Measurements from ENCODE around the gene PRKAA1. TPM values are rescaled to one million over a fixed set of nuclear protein-coding genes. Genes with fewer than 3 reads are reported as not detected.

PRKAA1 gene
- total and polyA plus RNA-seq, 2 of the 4 experiments (the other 2 are of a cell fraction): 47.7 to 94.1 TPM

GRCh38 chr5:40754381-40755092 lies 43.6 kb downstream of the PRKAA1 start:
- no peak overlapping the region for H2BK15ac ChIP-seq (ENCODE audit: low read depth, low read length)
- peak overlapping the region; percentile 35 for H3K9ac ChIP-seq (ENCODE audit: low read depth, low read length)
- H3K23ac ChIP-seq (ENCODE audit: low read depth, low read length): peak overlapping the region; percentile 72; the same call in 1 of the 2 replicates
- no peak overlapping the region for H3K27ac ChIP-seq (ENCODE audit: insufficient read depth, low read length)
- H2AK9ac ChIP-seq (replicated peaks; ENCODE audit: low read depth, low read length, poor library complexity): no peak overlapping the region
- H3K18ac ChIP-seq (ENCODE audit: low read depth, low read length): peak overlapping the region; percentile 13; the same call in 1 of the 2 replicates
- 0 out of 2 replicates have a peak overlapping the region, but pooled peaks have one; percentile 29 for H2BK20ac ChIP-seq (ENCODE audit: low read depth, low read length)
- H4K20me1 ChIP-seq (ENCODE audit: insufficient read depth, low read length): no peaks in the 10 kb centered on the region
- no peak overlapping the region for H2BK120ac ChIP-seq (ENCODE audit: low read depth, low read length)
- 0 out of 2 replicates have a peak overlapping the region, but pooled peaks have one; percentile 8 for H3K56ac ChIP-seq (ENCODE audit: extremely low read depth, insufficient read depth, low read length)
- dilution Hi-C loops (cut with HindIII; ENCODE audit: low sequenced_read_pairs, unreplicated experiment) (no loop called here), in situ Hi-C loops (cut with MboI; ENCODE audit: low sequenced_read_pairs) (loop anchor here (25.0 kb wide), 1 partner anchor 1367 kb away; no protein-coding TSS in a partner anchor), intact Hi-C loops (cut with micrococcal nuclease) (loop anchor here (1.0 to 2.0 kb wide), 2 partner anchors 80 to 125 kb away; partner anchors contain the start of gene RPL37)
- 0 out of 2 replicates have a peak overlapping the region, but pooled peaks have one; percentile 5 for H3K4ac ChIP-seq (ENCODE audit: low read depth, low read length)
- DNase-seq: peak; percentile 66
- no peak overlapping the region for H2AK5ac ChIP-seq (ENCODE audit: low read depth, low read length)
- peak overlapping the region; percentile 92 for H3K4me3 ChIP-seq (ENCODE audit: insufficient read depth, low read depth, low read length)
- H3K27me3 ChIP-seq (ENCODE audit: control insufficient read depth, insufficient read depth, low read length): no peaks in the 10 kb centered on the region
- no peaks in the 10 kb centered on the region for H3K9me3 ChIP-seq (ENCODE audit: control insufficient read depth, insufficient read depth, low read length)
- H3K79me1 ChIP-seq (ENCODE audit: low read depth in 1 of 2, low read length in 2 of 2): peaks cover 13 to 45% of the 10 kb centered on the region in 2 experiments
- CTCF ChIA-PET: no interaction called here
- H3K36me3 ChIP-seq (ENCODE audit: control insufficient read depth, insufficient read depth, low read length): peaks cover 6% of the 10 kb centered on the region
- peak; percentile 35 for ATAC-seq (ENCODE audit: low read depth)
- BruUV-seq (replicated peaks): no TSS peak
- H3K4me1 ChIP-seq (ENCODE audit: control insufficient read depth, insufficient read depth, low read length): peaks cover 4% of the 10 kb centered on the region; the same call in 1 of the 2 replicates
- H4K91ac ChIP-seq (ENCODE audit: insufficient read depth, low read depth, low read length): no peak overlapping the region
- peak overlapping the region; percentile 54 for H3K14ac ChIP-seq (replicated peaks; ENCODE audit: low read depth, low read length)
- H2BK5ac ChIP-seq (ENCODE audit: low read depth, low read length, poor library complexity, severe bottlenecking): peak overlapping the region; percentile 51
- peak overlapping the region; percentile 9; the same call in 1 of the 2 replicates for H4K5ac ChIP-seq (ENCODE audit: low read depth, low read length)
- H3K9me1 ChIP-seq (ENCODE audit: insufficient read depth, low read length): peaks cover 3% of the 10 kb centered on the region; the same call in 1 of the 2 replicates
- no peak overlapping the region for H2AFZ ChIP-seq (replicated peaks; ENCODE audit: low read length, poor library complexity)
- H3K4me2 ChIP-seq (ENCODE audit: low read depth, low read length): peak overlapping the region; percentile 66
- no peak overlapping the region for H4K8ac ChIP-seq (ENCODE audit: low read depth in 2 of 2, low read length in 2 of 2)
- WGBS, 2 experiments (ENCODE audit: extremely low coverage in 2 of 2, insufficient read length in 1 of 2): no CpG with 5 or more reads among the region's 6 CpGs
- POLR2A ChIA-PET (ENCODE audit: unreplicated experiment): no interaction called here
- TF ChIP-seq RCOR1 (IDR thresholded peaks at IDR 0.05; ENCODE audit: insufficient replicate concordance, low read length): no peak
- TF ChIP-seq POLR2A (IDR thresholded peaks at IDR 0.05; ENCODE audit: low read depth, low read length): no peak
- TF ChIP-seq RFX5 (IDR thresholded peaks at IDR 0.05; ENCODE audit: low read depth, low read length): no peak
- TF ChIP-seq NFE2L2 (IDR thresholded peaks at IDR 0.05; ENCODE audit: low read depth, low read length): no peak
- TF ChIP-seq USF2 (IDR thresholded peaks at IDR 0.05; ENCODE audit: low read depth, low read length): no peak
- no peak for TF ChIP-seq CHD1 (IDR thresholded peaks at IDR 0.05; ENCODE audit: low read depth, low read length)
- no peak for TF ChIP-seq SMC3 (IDR thresholded peaks at IDR 0.05; ENCODE audit: low read depth, low read length)
- no peak for TF ChIP-seq CTCF (conservative IDR thresholded peaks at IDR 0.05; ENCODE audit: low read depth, low read length)
- no peak for TF ChIP-seq MAZ (IDR thresholded peaks at IDR 0.05; ENCODE audit: borderline replicate concordance, low read depth, low read length)
- TF ChIP-seq BHLHE40 (IDR thresholded peaks at IDR 0.05; ENCODE audit: low read depth, low read length): no peak
- TF ChIP-seq MXI1 (IDR thresholded peaks at IDR 0.05; ENCODE audit: borderline replicate concordance, low read depth, low read length): no peak
- TF ChIP-seq FOS (IDR thresholded peaks at IDR 0.05; ENCODE audit: low read depth, low read length): no peak
- no peak for TF ChIP-seq RAD21 (IDR thresholded peaks at IDR 0.05; ENCODE audit: low read length)
- TF ChIP-seq MAFK (IDR thresholded peaks at IDR 0.05; ENCODE audit: low read depth, low read length): no peak
